ENCODE data around the gene SLC10A1.

The SLC10A1 gene

DNA sequence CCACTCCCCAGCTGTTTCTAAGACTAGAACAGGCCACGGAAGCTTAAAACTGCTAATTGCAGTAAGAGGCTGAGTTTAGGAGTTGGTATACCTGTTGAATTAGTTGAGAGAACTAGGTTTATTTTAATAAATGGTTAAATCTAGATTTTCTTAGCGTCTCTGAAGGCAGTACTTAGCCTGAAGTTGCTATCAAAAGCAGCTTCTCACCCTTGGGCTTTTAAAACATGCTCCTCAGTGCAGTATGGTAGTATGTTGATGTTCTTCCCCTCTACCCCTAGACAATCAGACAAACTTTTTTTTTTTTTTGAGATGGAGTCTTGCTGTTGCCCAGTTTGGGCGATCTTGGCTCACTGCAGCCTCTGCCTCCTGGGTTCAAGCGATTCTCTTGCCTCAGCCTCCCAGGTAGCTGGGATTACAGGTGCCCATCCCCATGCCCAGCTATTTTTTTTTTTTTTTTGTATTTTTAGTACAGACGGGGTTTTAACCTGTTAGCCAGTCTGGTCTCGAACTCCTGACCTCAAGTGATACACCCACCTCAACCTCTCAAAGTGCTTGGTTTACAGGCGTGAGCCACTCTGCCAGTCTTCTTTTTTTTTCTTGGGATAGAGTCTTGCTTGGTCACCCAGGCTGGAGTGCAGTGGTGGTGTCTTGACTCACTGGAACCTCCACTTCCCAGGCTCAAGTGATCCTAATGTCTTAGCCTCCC, 23.3 kb downstream of the SLC10A1 start:
- DNase-seq (ENCODE audit: insufficient read length, low spot score): no peak
- FAIRE-seq: no peak
- no peak; the same call in 1 of the 2 replicates for TF ChIP-seq POLR2A (IDR thresholded peaks at IDR 0.05; ENCODE audit: low read depth, low read length)
- TF ChIP-seq POLR2AphosphoS5 (IDR thresholded peaks at IDR 0.05; ENCODE audit: low read depth, low read length): peak; percentile 63
- TF ChIP-seq TAF1 (IDR thresholded peaks at IDR 0.05; ENCODE audit: low read depth, low read length): no peak

DNA sequence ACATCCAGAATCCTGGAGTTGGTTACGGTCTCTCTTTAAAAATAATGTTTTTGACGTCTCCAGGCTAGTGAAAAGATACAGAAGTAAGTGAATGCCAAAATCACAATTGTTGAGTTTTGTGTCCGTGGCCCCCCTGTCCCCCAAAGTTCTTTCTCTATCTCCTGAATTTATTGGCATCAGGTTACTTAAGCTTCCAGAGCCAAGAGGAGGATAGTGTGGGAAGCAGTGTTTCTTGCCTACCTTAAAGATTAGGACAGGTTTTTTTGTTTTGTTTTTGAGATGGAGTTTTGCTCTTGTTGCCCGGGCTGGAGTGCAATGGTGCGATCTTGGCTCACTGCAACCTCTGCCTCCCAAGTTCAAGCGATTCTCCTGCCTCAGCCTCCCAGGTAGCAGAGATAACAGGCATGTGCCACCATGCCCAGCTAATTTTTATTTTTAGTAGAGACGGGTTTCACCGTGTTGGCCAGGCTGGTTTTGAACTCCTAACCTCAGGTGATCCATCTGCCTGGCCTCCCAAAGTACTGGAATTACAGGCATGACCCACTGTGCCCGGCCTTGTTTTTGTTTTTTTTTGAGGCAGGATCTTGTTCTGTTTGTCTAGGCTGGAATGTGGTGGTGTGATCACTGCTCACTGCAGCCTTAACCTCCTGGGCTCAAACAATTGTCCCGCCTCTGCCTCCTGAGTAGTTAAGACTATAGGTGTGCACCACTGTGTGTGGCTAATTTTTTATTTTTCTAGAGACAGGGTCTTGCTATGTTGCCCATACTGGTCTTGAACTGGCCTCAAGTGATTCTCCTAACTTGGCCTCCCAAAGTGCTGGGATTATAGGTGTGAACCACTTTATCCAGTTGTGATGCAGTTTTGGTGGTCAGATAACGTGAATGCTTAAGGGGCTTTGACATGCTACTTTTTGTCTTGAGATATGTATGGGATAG, 24.7 kb downstream of the SLC10A1 start:
- FAIRE-seq: no peak
- peak; percentile 62 for TF ChIP-seq POLR2A (IDR thresholded peaks at IDR 0.05; ENCODE audit: low read depth, low read length)
- TF ChIP-seq POLR2AphosphoS5 (IDR thresholded peaks at IDR 0.05; ENCODE audit: low read depth, low read length): peak; percentile 59
- TF ChIP-seq TAF1 (IDR thresholded peaks at IDR 0.05; ENCODE audit: low read depth, low read length): no peak

GRCh38 chr14:69771136-69771535, 25.9 kb downstream of the SLC10A1 start:
- DNase-seq (ENCODE audit: insufficient read length, low spot score) (no peak), FAIRE-seq (no peak)
- no peak for TF ChIP-seq SPI1 (IDR thresholded peaks at IDR 0.05; ENCODE audit: low read depth, low read length)
- TF ChIP-seq POU2F2 (IDR thresholded peaks at IDR 0.05; ENCODE audit: low read depth, low read length): no peak
- no peak; the same call in 1 of the 2 replicates for TF ChIP-seq POLR2AphosphoS5 (IDR thresholded peaks at IDR 0.05; ENCODE audit: low read depth, low read length)
- TF ChIP-seq PAX5 (IDR thresholded peaks at IDR 0.05; ENCODE audit: insufficient read depth, low read length, severe bottlenecking): no peak
- no peak for TF ChIP-seq POLR2A (IDR thresholded peaks at IDR 0.05; ENCODE audit: low read depth, low read length)
- no peak for TF ChIP-seq TAF1 (IDR thresholded peaks at IDR 0.05; ENCODE audit: low read depth, low read length)

More for the DNA sequence above, 24.7 kb downstream of the SLC10A1 start:
- DNase-seq (ENCODE audit: insufficient read length, low spot score): no peak

GRCh38 chr14:69770559-69770958, 26.5 kb downstream of the SLC10A1 start:
- FAIRE-seq (no peak), DNase-seq (ENCODE audit: insufficient read length, low spot score) (no peak)
- TF ChIP-seq POU2F2 (IDR thresholded peaks at IDR 0.05; ENCODE audit: low read depth, low read length) (no peak), PAX5 (IDR thresholded peaks at IDR 0.05; ENCODE audit: insufficient read depth, low read length, severe bottlenecking) (no peak), POLR2AphosphoS5 (IDR thresholded peaks at IDR 0.05; ENCODE audit: low read depth, low read length) (no peak)

DNA sequence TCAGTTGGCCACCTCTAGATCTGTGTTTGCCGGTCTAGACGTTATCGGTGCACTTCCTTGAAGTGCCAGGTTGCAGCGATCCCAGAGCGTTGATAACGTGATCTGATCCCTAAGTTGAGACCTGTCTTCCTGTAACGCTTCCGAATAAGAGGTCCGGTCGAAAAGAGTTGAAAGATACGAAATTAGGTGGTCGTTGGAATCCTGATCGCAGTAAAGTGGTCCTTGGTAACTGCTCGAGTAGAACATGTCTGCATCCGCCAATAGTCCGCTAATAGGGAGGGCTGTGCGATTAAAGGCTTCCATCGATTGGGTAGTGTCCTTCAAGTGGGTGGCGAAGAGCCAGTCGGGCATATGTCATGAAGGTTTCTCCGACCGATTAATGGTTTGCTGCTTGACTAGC, 27.4 kb downstream of the SLC10A1 start:
- TF ChIP-seq POLR2A (IDR thresholded peaks at IDR 0.05; ENCODE audit: low read depth, low read length) (no peak), POLR2AphosphoS5 (IDR thresholded peaks at IDR 0.05; ENCODE audit: low read depth, low read length) (0 out of 2 replicates have a peak, but pooled peaks have one; percentile 19)
- DNase-seq (ENCODE audit: insufficient read length, low spot score) (no peak), FAIRE-seq (no peak)

GRCh38 chr14:69768873-69769272, 28.2 kb downstream of the SLC10A1 start:
- no peak for DNase-seq (ENCODE audit: insufficient read length, low spot score)
- TF ChIP-seq POLR2A (IDR thresholded peaks at IDR 0.05; ENCODE audit: low read depth, low read length) (0 out of 2 replicates have a peak, but pooled peaks have one; percentile 24), POLR2AphosphoS5 (IDR thresholded peaks at IDR 0.05; ENCODE audit: low read depth, low read length) (no peak; the same call in 1 of the 2 replicates), SPI1 (IDR thresholded peaks at IDR 0.05; ENCODE audit: low read depth, low read length) (no peak), TAF1 (IDR thresholded peaks at IDR 0.05; ENCODE audit: low read depth, low read length) (no peak)
- no peak for FAIRE-seq

- peak; percentile 93 for TF ChIP-seq TAF1 (IDR thresholded peaks at IDR 0.05; ENCODE audit: low read depth, low read length)
- no peak for TF ChIP-seq PAX5 (IDR thresholded peaks at IDR 0.05; ENCODE audit: insufficient read depth, low read length, severe bottlenecking)
- TF ChIP-seq POU2F2 (IDR thresholded peaks at IDR 0.05; ENCODE audit: low read depth, low read length): peak; percentile 72
- TF ChIP-seq POLR2A (IDR thresholded peaks at IDR 0.05; ENCODE audit: low read depth, low read length): no peak; the same call in 1 of the 2 replicates
- no peak for TF ChIP-seq SPI1 (IDR thresholded peaks at IDR 0.05; ENCODE audit: low read depth, low read length)
- FAIRE-seq (peak; percentile 98), DNase-seq (ENCODE audit: insufficient read length, low spot score) (peak; percentile 82)
These were observed 29.6 kb downstream of the SLC10A1 start for GRCh38 chr14:69767369-69767999.

DNA sequence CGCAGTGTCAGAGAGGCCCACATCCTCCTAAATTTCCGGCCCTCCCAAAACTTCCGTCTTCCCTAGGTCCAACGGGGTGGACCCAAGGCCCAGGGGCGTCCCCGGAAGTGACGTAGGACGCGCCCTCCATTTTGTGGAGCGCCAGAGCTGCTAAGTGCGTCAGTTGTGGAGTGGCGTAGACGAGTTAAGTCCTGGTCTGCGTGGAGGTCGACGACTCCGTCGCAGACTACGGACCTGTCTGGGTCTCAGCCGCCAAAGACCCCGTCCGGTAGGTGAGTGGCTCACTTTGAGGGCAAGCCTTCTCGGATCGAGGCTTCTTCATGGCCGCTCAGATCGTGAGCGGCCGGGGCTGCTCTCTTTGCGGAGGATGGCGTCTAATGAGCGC, 30.1 kb downstream of the SLC10A1 start, which contains the start of gene SRSF5:
Gene SRSF5 (plus strand): TSS at position 159 of the 385 bp plus-strand sequence. CDS start 1,015 bp downstream, outside the sequence.
- FAIRE-seq (peak; percentile 96), DNase-seq (ENCODE audit: insufficient read length, low spot score) (peak; percentile 79)
- TF ChIP-seq TAF1 (IDR thresholded peaks at IDR 0.05; ENCODE audit: low read depth, low read length): peak; percentile 98
- peak; percentile 49; the same call in 1 of the 2 replicates for TF ChIP-seq SPI1 (IDR thresholded peaks at IDR 0.05; ENCODE audit: low read depth, low read length)
- TF ChIP-seq PAX5 (IDR thresholded peaks at IDR 0.05; ENCODE audit: insufficient read depth, low read length, severe bottlenecking): no peak
- TF ChIP-seq POU2F2 (IDR thresholded peaks at IDR 0.05; ENCODE audit: low read depth, low read length): peak; percentile 95
- peak; percentile 100 for TF ChIP-seq POLR2A (IDR thresholded peaks at IDR 0.05; ENCODE audit: low read depth, low read length)
- TF ChIP-seq POLR2AphosphoS5 (IDR thresholded peaks at IDR 0.05; ENCODE audit: low read depth, low read length): peak; percentile 100

DNA sequence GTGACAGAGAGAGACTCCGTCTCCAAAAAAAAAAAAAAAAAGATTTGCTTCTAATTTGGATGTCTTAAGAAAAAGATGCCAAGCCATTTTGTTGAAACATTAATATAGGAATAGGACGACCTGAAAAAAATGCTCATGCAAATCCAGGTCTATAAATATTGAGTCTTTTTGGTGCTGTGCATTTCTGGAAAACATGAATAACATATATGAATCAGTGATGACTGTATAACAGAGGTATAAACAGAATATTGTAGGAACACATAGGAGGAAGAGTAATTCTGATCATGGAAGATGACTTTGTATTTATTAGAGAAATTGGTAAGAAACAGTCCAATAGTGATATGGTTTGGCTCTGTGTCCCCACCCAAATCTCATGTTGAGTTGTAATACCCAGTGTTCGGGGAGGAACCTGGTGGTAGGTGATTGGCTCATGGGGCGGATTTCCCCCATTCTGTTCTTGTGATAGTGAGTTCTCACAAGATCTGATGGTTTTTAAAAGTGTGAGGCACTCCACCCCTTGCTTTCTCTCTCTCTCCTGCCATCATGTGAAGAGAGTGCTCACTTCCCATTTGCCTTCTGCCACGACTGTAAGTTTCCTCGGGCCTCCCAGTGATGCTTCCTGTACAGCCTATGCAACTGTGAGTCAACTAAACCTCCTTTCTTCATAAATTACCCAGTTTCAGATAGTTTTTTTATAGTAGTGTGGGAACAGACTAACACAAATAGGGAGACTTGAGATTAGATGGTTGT, 33.1 kb downstream of the SLC10A1 start:
- DNase-seq (ENCODE audit: insufficient read length, low spot score) (no peak), FAIRE-seq (no peak)
- TF ChIP-seq POU2F2 (IDR thresholded peaks at IDR 0.05; ENCODE audit: low read depth, low read length) (no peak), POLR2A (IDR thresholded peaks at IDR 0.05; ENCODE audit: low read depth, low read length) (no peak), SPI1 (IDR thresholded peaks at IDR 0.05; ENCODE audit: low read depth, low read length) (0 out of 2 replicates have a peak, but pooled peaks have one; percentile 23), PAX5 (IDR thresholded peaks at IDR 0.05; ENCODE audit: insufficient read depth, low read length, severe bottlenecking) (no peak), TAF1 (IDR thresholded peaks at IDR 0.05; ENCODE audit: low read depth, low read length) (no peak)
